Stimulated activated CD8-positive, alpha-beta memory T cell treated with anti-CD3 and anti-CD28 coated beads, Interleukin-12 subunit alpha, Interleukin-12 subunit beta, amount 100 ng/mL, for 4 hours (primary cell): Measurements from ENCODE around the gene HOXD8.

Source experiments
- DNase-seq: peaks from one replicate; pipeline ENCODE4 v3.0.0-alpha.2; 2020; ENCODE audit warnings: low read depth

HOXD8 gene

GRCh38 chr2:176147800-176148496 lies 18.4 kb downstream of the HOXD8 start:
- DNase-seq, result no peak

DNA sequence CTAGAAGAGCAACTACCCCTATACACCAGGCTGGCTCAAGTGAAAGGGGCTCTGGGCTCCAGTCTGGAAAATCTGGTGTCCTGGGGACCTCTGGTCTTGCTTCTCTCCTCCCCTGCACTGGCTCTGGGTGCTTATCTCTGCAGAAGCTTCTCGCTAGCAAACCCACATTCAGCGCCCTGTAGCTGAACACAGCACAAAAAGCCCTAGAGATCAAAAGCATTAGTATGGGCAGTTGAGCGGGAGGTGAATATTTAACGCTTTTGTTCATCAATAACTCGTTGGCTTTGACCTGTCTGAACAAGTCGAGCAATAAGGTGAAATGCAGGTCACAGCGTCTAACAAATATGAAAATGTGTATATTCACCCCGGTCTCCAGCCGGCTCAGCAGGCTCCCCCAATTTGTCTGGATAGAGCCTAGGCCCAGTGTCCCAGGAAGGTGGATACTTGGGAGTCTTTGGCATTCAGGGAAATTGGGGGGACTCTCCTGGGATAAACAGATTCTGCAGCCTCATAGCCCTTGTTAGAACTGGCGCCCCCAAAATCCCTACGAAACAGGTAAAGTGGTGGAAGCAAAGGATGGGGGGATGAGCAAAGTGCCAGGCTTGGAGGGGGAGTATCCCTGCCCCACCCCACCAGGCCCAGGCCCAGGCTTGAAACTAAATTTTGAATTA lies 19.4 kb downstream of the HOXD8 start:
- DNase-seq, result no peak

DNA sequence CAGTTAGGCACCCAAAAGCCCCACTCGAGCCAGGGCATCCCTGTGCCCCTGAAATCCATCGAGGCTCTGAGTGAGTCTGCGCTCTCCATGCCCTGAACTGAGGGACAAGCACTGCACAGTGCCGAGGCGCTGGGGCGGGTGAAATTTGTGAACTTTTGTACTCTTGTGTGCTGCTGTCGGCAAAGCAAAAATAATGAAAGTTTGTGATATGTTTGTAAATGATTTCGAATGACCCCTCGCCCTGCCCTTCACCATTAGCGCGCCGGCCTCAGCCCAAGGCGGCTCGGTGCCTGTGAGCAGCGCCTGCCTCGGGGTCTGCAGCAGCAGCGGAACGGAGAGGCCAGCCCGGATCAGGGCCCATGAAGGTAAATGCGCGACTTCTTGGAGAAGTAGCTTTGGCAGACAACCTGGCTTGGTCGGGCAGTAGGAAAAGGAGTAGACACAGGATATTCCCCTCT lies 20.0 kb downstream of the HOXD8 start:
- no peak for DNase-seq

GRCh38 chr2:176149939-176150583 lies 20.6 kb downstream of the HOXD8 start:
- DNase-seq, result no peak

- DNase-seq, result no peak
These were observed 21.3 kb downstream of the HOXD8 start for GRCh38 chr2:176150584-176151441.

DNA sequence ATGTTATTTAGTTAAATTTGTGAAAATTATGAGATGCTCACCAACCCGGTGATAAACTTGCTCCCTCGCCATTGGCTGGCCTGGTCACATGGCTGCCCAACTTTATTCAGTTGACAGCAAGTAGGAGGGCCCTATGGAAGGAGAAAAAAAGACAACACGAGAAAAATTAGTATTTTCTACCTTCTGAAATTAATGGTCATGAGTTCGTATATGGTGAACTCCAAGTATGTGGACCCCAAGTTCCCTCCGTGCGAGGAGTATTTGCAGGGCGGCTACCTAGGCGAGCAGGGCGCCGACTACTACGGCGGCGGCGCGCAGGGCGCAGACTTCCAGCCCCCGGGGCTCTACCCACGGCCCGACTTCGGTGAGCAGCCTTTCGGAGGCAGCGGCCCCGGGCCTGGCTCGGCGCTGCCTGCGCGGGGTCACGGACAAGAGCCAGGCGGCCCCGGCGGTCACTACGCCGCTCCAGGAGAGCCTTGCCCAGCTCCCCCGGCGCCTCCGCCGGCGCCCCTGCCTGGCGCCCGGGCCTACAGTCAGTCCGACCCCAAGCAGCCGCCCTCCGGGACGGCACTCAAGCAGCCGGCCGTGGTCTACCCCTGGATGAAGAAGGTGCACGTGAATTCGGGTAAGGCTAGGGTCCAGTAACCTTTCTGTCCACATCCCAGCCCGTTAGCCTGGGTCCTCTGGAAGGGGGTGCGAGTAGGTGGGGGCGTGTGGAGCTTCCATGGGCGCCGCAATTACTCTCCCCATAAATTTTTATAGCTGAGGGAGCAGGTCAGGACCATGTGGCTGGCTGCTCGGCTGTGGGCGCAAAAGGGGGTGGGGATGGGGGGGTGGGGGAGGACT lies 22.2 kb downstream of the HOXD8 start, which contains the start of gene HOXD4:
TSS of gene HOXD4 (plus strand) at position 109 of the 846 bp plus-strand sequence. CDS start at position 193, 84 bp downstream.
- DNase-seq, result no peak

- no peak for DNase-seq
These were observed 23.1 kb downstream of the HOXD8 start for GRCh38 chr2:176152350-176153181.

- DNase-seq, result no peak
These were observed 25.2 kb downstream of the HOXD8 start for GRCh38 chr2:176154576-176155252.

DNA sequence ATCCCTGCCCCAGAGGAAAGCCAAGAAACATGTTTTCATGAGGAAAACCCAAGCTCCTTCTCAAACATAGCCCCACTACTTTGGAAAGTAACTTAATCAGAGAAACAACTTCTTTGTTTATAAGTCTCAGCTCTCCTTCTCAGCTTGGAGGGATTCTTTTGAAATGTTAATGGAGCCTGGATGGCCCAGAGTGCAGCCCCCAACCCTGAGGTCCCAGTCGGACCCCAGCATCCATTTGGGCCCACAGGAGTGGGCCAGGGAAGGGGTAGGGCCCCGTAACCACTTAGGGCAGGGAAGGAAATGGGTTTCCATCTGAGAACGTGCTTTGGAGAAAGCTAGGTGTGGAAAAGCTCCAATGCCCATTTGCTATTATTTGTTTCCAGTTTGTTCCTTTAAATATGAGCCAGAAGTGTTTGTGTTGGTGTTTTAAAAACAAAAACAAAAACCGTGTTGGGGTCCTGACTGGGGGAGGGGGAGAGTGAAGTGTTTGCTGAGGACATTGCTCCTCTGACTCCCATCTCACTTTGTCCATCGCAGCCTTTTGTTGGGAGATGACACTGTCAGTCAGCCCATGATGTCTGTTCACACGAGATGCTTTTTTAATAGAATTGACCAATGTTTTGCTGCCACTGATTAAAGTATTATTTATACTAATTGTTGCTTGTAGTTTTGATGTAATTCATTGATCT lies 26.0 kb downstream of the HOXD8 start:
- no peak for DNase-seq

DNA sequence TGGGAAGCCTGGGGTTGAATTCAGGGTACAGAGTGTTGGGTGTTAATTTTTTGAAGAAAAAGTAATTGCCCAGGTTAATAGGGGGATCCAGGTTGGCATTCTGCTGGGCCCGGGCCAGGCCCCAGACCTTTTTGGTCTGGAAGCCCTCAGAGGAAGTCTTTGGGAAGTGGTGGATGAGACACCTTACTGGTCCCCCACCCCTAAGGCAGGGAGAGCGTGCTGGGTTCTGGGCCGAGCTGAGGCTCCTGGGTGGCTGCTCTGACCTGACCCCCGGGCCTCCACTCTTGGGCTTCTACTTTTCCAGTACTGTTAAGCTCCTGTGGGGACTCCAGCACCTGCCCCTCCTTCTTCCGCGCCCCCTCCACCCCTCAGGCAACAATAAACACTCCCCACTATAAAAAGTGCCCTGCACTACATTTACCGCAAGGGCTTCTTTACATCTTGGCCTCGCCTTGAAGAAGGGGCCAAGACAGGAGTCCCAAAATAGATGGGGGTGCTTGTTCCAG lies 26.8 kb downstream of the HOXD8 start:
- DNase-seq, result no peak

GRCh38 chr2:176156807-176157498 lies 27.4 kb downstream of the HOXD8 start, which contains the start of gene HOXD3:
Gene HOXD3 (plus strand): TSS chr2:176157307. CDS start chr2:176169115, 11,808 bp downstream.
- DNase-seq, result no peak

GRCh38 chr2:176157499-176158185 lies 28.1 kb downstream of the HOXD8 start:
- no peak for DNase-seq

GRCh38 chr2:176158186-176158591 lies 28.7 kb downstream of the HOXD8 start:
- no peak for DNase-seq

- DNase-seq, result no peak
These were observed 29.6 kb downstream of the HOXD8 start for GRCh38 chr2:176158855-176159662.

- no peak for DNase-seq
These were observed 30.3 kb downstream of the HOXD8 start for GRCh38 chr2:176159663-176160250.
